Endothelial cell of umbilical vein (primary cell): ENCODE data around the gene PROK2. TPM values are rescaled to one million over a fixed set of nuclear protein-coding genes. Genes with fewer than 3 reads are reported as not detected.

Experiments
- BruUV-seq: library from RNA; stranded (reverse); fragments of 400-500 nt; replicated peaks from 2 replicates; lab custom pipeline; 2021; lab: Mats Ljungman, UMichigan
- CTCF ChIA-PET: fragments of 300-600, 350-600 bp; sonication (Branson Sonifier 250); formaldehyde crosslinking; loops from one replicate; lab custom pipeline; 2021; ENCODE audit warnings: antibody characterized with exemption, inconsistent platforms; lab: Charles Lee
- POLR2A ChIA-PET: fragments of 300-600, 350-600 bp; sonication (Branson Sonifier 250); formaldehyde crosslinking; loops from one replicate; lab custom pipeline; 2021; ENCODE audit warnings: antibody characterized with exemption, inconsistent platforms; lab: Charles Lee
- DNase-seq: peaks from one replicate; pipeline ENCODE4 v3.0.0-alpha.2; 2011; ENCODE audit warnings: low read depth, low spot score
- FAIRE-seq: peaks from 2 replicates; lab custom pipeline; 2011; peaks lifted over from hg19 to GRCh38; lab: Jason Lieb, UNC
- H2AFZ ChIP-seq: 2 replicates; pipeline ENCODE4 v1.6.0; 2012; ENCODE audit warnings: low read depth, low read length, control low read depth, inconsistent platforms
- H3K27ac ChIP-seq: 2 replicates; pipeline ENCODE4 v1.5.1; 2011; ENCODE audit warnings: low read depth, mild to moderate bottlenecking, control low read depth, low read length, moderate library complexity; ENCODE audit not compliant: insufficient read depth
- H3K27me3 ChIP-seq, 2 experiments: 2 replicates each; pipeline versions ENCODE4 v1.6.0 to v1.6.1; 2011; ENCODE audit warnings: low read length in 2 of 2, mixed read lengths in 1 of 2; ENCODE audit not compliant: control insufficient read depth in 2 of 2, insufficient read depth in 2 of 2
- H3K36me3 ChIP-seq, 2 experiments: 2 replicates in 1 of 2; 3 replicates in 1 of 2; pipeline ENCODE4 v1.5.1; 2011; ENCODE audit warnings: low read length in 2 of 2, mild to moderate bottlenecking in 1 of 2, moderate library complexity in 1 of 2; ENCODE audit not compliant: control insufficient read depth in 2 of 2, insufficient read depth in 2 of 2; ENCODE audit errors: extremely low read depth in 1 of 2
- H3K4me1 ChIP-seq: 3 replicates; pipeline ENCODE4 v1.5.1; 2011; ENCODE audit warnings: mild to moderate bottlenecking, low read length; ENCODE audit not compliant: control insufficient read depth, insufficient read depth; ENCODE audit errors: extremely low read depth
- H3K4me2 ChIP-seq: 2 replicates; pipeline ENCODE4 v1.6.1; 2011; ENCODE audit warnings: low read length, control low read depth, mixed read lengths; ENCODE audit not compliant: insufficient read depth
- H3K4me3 ChIP-seq, 3 experiments: fragments of 200-600 bp in 1 of 3; sonication (generic), shearing (Covaris generic) in 1 of 3; replicated peaks in 1 of 3; 2 replicates each; pipeline ENCODE4 v1.5.1; 2011 to 2016; ENCODE audit warnings: control low read depth in 3 of 3, low read length in 3 of 3, mild to moderate bottlenecking in 2 of 3, inconsistent platforms in 1 of 3, low read depth in 1 of 3, moderate library complexity in 1 of 3; ENCODE audit not compliant: insufficient read depth in 1 of 3
- H3K79me2 ChIP-seq: 2 replicates; pipeline ENCODE4 v1.6.0; 2012; ENCODE audit warnings: low read length, inconsistent platforms; ENCODE audit not compliant: control insufficient read depth, insufficient read depth
- H3K9ac ChIP-seq: replicated peaks from 2 replicates; pipeline ENCODE3; 2011; ENCODE audit warnings: low read length, control low read depth; ENCODE audit not compliant: insufficient read depth; ENCODE audit errors: extremely low read depth
- H3K9me1 ChIP-seq: replicated peaks from 3 replicates; pipeline ENCODE4 v1.6.0; 2011; ENCODE audit warnings: mild to moderate bottlenecking, low read length; ENCODE audit not compliant: control insufficient read depth, insufficient read depth; ENCODE audit errors: extremely low read depth
- H3K9me3 ChIP-seq: replicated peaks from 2 replicates; pipeline ENCODE4 v1.5.1; 2012; ENCODE audit warnings: low read length, inconsistent platforms; ENCODE audit not compliant: control insufficient read depth, insufficient read depth
- H4K20me1 ChIP-seq: replicated peaks from 2 replicates; pipeline ENCODE3; 2011; ENCODE audit warnings: mild to moderate bottlenecking, low read length; ENCODE audit not compliant: control insufficient read depth, insufficient read depth; ENCODE audit errors: extremely low read depth
- EZH2 ChIP-seq: IDR thresholded peaks from 2 replicates; pipeline ENCODE4 v1.6.1; 2012; ENCODE audit warnings: borderline replicate concordance, low read depth, mild to moderate bottlenecking, moderate library complexity, low read length, inconsistent platforms; ENCODE audit not compliant: severe bottlenecking
- FOS ChIP-seq: IDR thresholded peaks from 2 replicates; pipeline ENCODE4 v1.6.1; 2011; ENCODE audit warnings: mild to moderate bottlenecking, low read length, moderate library complexity, borderline replicate concordance; ENCODE audit not compliant: insufficient read depth
- GATA2 ChIP-seq: IDR thresholded peaks from 2 replicates; pipeline ENCODE4 v1.7.0; 2011; ENCODE audit warnings: low read depth, mild to moderate bottlenecking, moderate library complexity, mixed read lengths, low read length; ENCODE audit not compliant: insufficient read length, insufficient read depth
- JUN ChIP-seq: IDR thresholded peaks from 2 replicates; pipeline ENCODE4 v1.6.1; 2011; ENCODE audit warnings: borderline replicate concordance, low read depth; ENCODE audit not compliant: insufficient read length, insufficient read depth
- MYC ChIP-seq: IDR thresholded peaks from one replicate; pipeline ENCODE4 v1.6.1; 2011; ENCODE audit warnings: mild to moderate bottlenecking, low read depth, low read length
- POLR2A ChIP-seq: IDR thresholded peaks from 2 replicates; pipeline ENCODE4 v1.6.1; 2012; ENCODE audit warnings: low read depth, mild to moderate bottlenecking, control low read depth, low read length
- POLR2AphosphoS5 ChIP-seq: IDR thresholded peaks from 2 replicates; pipeline ENCODE4 v1.6.1; 2012; ENCODE audit warnings: low read depth, mild to moderate bottlenecking, control low read depth, low read length, moderate library complexity; ENCODE audit not compliant: insufficient read depth
- dilution Hi-C: fragments of 300-500 bp; cut with MboI; formaldehyde crosslinking; loops from one replicate; pipeline ENCODE4 v1.15.0; 2019; ENCODE audit warnings: low sequenced_read_pairs; ENCODE audit not compliant: extremely low pct_ligation_motif_present
- intact Hi-C: fragments of 100-400 bp; cut with micrococcal nuclease; formaldehyde crosslinking; loops from one replicate; pipeline ENCODE4 v1.10.0; 2022
- polyA plus RNA-seq, 4 experiments: library from polyadenylated mRNA; depleted of rRNA in 3 of 4; stranded (reverse) in 3 of 4; unstranded in 1 of 4; fragments of >200 nt; gene quantifications; 2 replicates each; pipeline versions ENCODE4 v1.2.1 to v1.2.3, GENCODE V29; 2011 to 2012; ENCODE audit warnings: missing spikeins in 1 of 4
- total RNA-seq: library from RNA; stranded (reverse); gene quantifications from 2 replicates; pipeline ENCODE4 v1.2.3, GENCODE V29; 2021
- TF ChIP-seq, protein P1 (sequence below): IDR thresholded peaks from 2 replicates; pipeline ENCODE4 v1.6.1; 2011; ENCODE audit not compliant: insufficient read depth, insufficient read length
- TF ChIP-seq, protein P2 (sequence below), 2 donors: IDR thresholded peaks; 1 replicate in 1 of 2; 2 replicates in 1 of 2; pipeline ENCODE4 v1.5.1; 2011; ENCODE audit warnings: low read length in 2 of 2, mild to moderate bottlenecking in 2 of 2, moderate library complexity in 2 of 2, control low read depth in 1 of 2, inconsistent platforms in 1 of 2, low read depth in 1 of 2; ENCODE audit not compliant: insufficient read depth in 1 of 2; ENCODE audit errors: extremely low read depth in 1 of 2

Gene PROK2
- total and polyA plus RNA-seq, 2 donors (not counting 3 experiments of a cell fraction or from before 2014, with no cell fraction given) = not detected

DNA sequence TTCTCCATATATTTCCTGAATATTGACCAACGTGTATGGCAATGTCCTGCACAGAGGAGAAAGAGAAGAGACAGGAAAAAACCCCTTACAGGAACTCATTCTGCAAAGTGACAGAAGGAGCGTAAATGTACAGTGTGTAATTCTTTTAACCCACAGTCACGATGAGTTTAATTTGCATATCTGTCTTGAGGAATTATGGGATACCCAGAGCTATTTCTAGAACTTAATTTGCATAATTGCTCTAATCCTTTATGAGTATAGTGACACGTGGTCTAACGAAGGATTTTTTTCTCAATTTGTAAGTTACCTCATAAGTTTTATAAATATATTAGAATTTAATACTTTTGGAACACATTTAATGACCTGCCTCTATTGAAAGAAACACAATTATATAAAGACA, 21.5 kb downstream of the PROK2 start:
- Histone ChIP-seq H2AFZ (no peak overlapping the region), H3K36me3 (no peaks in the 10 kb centered on the region), H3K9ac (no peak overlapping the region), H4K20me1 (no peaks in the 10 kb centered on the region), H3K4me2 (no peak overlapping the region), H3K9me3 (no peaks in the 10 kb centered on the region), H3K4me3 (no peak overlapping the region), H3K4me1 (no peaks in the 10 kb centered on the region), H3K9me1 (no peaks in the 10 kb centered on the region), H3K79me2 (no peaks in the 10 kb centered on the region), H3K27ac (no peak overlapping the region), H3K27me3 (no peaks in the 10 kb centered on the region)
- POLR2A ChIA-PET = no interaction called here
- CTCF ChIA-PET = no interaction called here
- no peak for DNase-seq
- intact Hi-C loops (no loop called here), dilution Hi-C loops (no loop called here)
- no TSS peak for BruUV-seq
- FAIRE-seq = no peak
- TF ChIP-seq MYC = no peak
- no peak for TF ChIP-seq GATA2
- TF ChIP-seq, protein P1, sequence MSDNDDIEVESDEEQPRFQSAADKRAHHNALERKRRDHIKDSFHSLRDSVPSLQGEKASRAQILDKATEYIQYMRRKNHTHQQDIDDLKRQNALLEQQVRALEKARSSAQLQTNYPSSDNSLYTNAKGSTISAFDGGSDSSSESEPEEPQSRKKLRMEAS = no peak
- TF ChIP-seq EZH2 = no peak
- no peak for TF ChIP-seq POLR2A
- no peak for TF ChIP-seq FOS
- TF ChIP-seq, protein P2, sequence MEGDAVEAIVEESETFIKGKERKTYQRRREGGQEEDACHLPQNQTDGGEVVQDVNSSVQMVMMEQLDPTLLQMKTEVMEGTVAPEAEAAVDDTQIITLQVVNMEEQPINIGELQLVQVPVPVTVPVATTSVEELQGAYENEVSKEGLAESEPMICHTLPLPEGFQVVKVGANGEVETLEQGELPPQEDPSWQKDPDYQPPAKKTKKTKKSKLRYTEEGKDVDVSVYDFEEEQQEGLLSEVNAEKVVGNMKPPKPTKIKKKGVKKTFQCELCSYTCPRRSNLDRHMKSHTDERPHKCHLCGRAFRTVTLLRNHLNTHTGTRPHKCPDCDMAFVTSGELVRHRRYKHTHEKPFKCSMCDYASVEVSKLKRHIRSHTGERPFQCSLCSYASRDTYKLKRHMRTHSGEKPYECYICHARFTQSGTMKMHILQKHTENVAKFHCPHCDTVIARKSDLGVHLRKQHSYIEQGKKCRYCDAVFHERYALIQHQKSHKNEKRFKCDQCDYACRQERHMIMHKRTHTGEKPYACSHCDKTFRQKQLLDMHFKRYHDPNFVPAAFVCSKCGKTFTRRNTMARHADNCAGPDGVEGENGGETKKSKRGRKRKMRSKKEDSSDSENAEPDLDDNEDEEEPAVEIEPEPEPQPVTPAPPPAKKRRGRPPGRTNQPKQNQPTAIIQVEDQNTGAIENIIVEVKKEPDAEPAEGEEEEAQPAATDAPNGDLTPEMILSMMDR (IDR thresholded peaks at IDR 0.05; ENCODE audit: extremely low read depth in 1 of 2, insufficient read depth in 1 of 2, low read depth in 1 of 2, low read length in 2 of 2) = no peak
- TF ChIP-seq JUN = no peak
- no peak for TF ChIP-seq POLR2AphosphoS5
